ENCODE results near the gene MINDY1. TPM values are rescaled to one million over a fixed set of nuclear protein-coding genes. Genes with fewer than 3 reads are reported as not detected.

The MINDY1 gene
- total RNA-seq, 1 experiment from 2014 or later = 6.8 TPM

- Histone ChIP-seq H4K20me1 (ENCODE audit: control insufficient read depth, insufficient read depth, insufficient read length) (no peaks in the 10 kb centered on the region), H3K79me1 (ENCODE audit: insufficient read depth, low read depth, low read length, poor library complexity, severe bottlenecking) (no peaks in the 10 kb centered on the region), H2BK20ac (ENCODE audit: low read depth, low read length, poor library complexity, severe bottlenecking) (no peak overlapping the region), H4K91ac (ENCODE audit: insufficient read length, low read depth, low read length) (no peak overlapping the region), H3K4me1 (ENCODE audit: insufficient read depth, low read length) (no peaks in the 10 kb centered on the region), H3K9ac (ENCODE audit: extremely low read depth, insufficient read length, low read length) (no peak overlapping the region), H2AK5ac (ENCODE audit: insufficient read length, low read length) (no peak overlapping the region), H2AFZ (ENCODE audit: low read length) (no peak overlapping the region), H2BK120ac (ENCODE audit: low read depth, low read length, poor library complexity, severe bottlenecking) (no peak overlapping the region), H4K5ac (ENCODE audit: insufficient read length, low read depth, low read length) (no peak overlapping the region), H3K9me3 (ENCODE audit: control insufficient read depth, low read depth, low read length) (no peaks in the 10 kb centered on the region), H3K18ac (ENCODE audit: insufficient read length, low read depth, low read length) (no peak overlapping the region), H3K27me3 (ENCODE audit: insufficient read depth, low read length) (no peaks in the 10 kb centered on the region), H4K8ac (replicated peaks; ENCODE audit: insufficient read length, low read depth, low read length) (no peak overlapping the region), H3K56ac (ENCODE audit: insufficient read length, low read depth, low read length) (no peak overlapping the region), H3K4ac (ENCODE audit: low read depth, low read length) (no peak overlapping the region), H3K79me2 (ENCODE audit: insufficient read depth, low read length) (no peaks in the 10 kb centered on the region), H3K27ac (ENCODE audit: insufficient read length, low read depth, low read length) (no peak overlapping the region), H3K14ac (ENCODE audit: insufficient read depth, low read length) (no peak overlapping the region), H2BK15ac (ENCODE audit: low read depth, low read length) (no peak overlapping the region), H2BK12ac (ENCODE audit: insufficient read length, low read depth, low read length) (no peak overlapping the region), H3K4me2 (ENCODE audit: insufficient read depth, insufficient read length, low read length) (no peak overlapping the region), H3K23me2 (ENCODE audit: insufficient read length, low read depth, low read length, poor library complexity, severe bottlenecking) (no peaks in the 10 kb centered on the region), H3T11ph (ENCODE audit: low read length) (no peak overlapping the region), H2BK5ac (ENCODE audit: insufficient read length, low read length) (no peak overlapping the region), H3K23ac (ENCODE audit: insufficient read length, low read depth, low read length) (no peak overlapping the region)
- peaks cover 49 to 92% (median 87%) of the 10 kb centered on the region in 3 experiments for H3K36me3 Mint-ChIP-seq (ENCODE audit: insufficient read depth in 1 of 3, low read depth in 3 of 3)
- H3K4me1 Mint-ChIP-seq = no peaks in the 10 kb centered on the region
- no peak overlapping the region; a peak in 1 of 5 replicates for H3K4me3 Mint-ChIP-seq
- no CpG with 5 or more reads among the region's 7 CpGs for WGBS (ENCODE audit: extremely low coverage, insufficient read length, low lambda C conversion rate)
- no peaks in the 10 kb centered on the region for H3K9me3 Mint-ChIP-seq
- peak overlapping the region in 1 of 3 experiments; percentile 27; a peak in 2 of 7 replicates for H3K27ac Mint-ChIP-seq
- H3K27me3 Mint-ChIP-seq (ENCODE audit: low read depth) = no peaks in the 10 kb centered on the region; the same call in none of the 2 replicates
- no peak for DNase-seq
- TF ChIP-seq CTCF (conservative IDR thresholded peaks at IDR 0.05) = no peak
These were observed 46.1 kb downstream of the MINDY1 start for GRCh38 chr1:150960646-150961045.
